ENCODE measurements around the gene MSS51. TPM values are rescaled to one million over a fixed set of nuclear protein-coding genes. Genes with fewer than 3 reads are reported as not detected.

Gene MSS51
- total RNA-seq, 1 donor from 2014 or later = 2.8 TPM

- DNase-seq (ENCODE audit: extremely low spot score, unreplicated experiment) = no peak
- H3K27me3 Mint-ChIP-seq (ENCODE audit: unreplicated experiment) = no peaks in the 10 kb centered on the region
- peaks cover 54% of the 10 kb centered on the region for H3K36me3 Mint-ChIP-seq (ENCODE audit: unreplicated experiment)
- no peaks in the 10 kb centered on the region for H3K9me3 Mint-ChIP-seq (ENCODE audit: unreplicated experiment)
- TF ChIP-seq, protein P1, sequence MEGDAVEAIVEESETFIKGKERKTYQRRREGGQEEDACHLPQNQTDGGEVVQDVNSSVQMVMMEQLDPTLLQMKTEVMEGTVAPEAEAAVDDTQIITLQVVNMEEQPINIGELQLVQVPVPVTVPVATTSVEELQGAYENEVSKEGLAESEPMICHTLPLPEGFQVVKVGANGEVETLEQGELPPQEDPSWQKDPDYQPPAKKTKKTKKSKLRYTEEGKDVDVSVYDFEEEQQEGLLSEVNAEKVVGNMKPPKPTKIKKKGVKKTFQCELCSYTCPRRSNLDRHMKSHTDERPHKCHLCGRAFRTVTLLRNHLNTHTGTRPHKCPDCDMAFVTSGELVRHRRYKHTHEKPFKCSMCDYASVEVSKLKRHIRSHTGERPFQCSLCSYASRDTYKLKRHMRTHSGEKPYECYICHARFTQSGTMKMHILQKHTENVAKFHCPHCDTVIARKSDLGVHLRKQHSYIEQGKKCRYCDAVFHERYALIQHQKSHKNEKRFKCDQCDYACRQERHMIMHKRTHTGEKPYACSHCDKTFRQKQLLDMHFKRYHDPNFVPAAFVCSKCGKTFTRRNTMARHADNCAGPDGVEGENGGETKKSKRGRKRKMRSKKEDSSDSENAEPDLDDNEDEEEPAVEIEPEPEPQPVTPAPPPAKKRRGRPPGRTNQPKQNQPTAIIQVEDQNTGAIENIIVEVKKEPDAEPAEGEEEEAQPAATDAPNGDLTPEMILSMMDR (IDR thresholded peaks at IDR 0.05) = no peak
- peak overlapping the region; percentile 34 for H3K27ac Mint-ChIP-seq (ENCODE audit: unreplicated experiment)
- no peaks in the 10 kb centered on the region for H3K4me1 Mint-ChIP-seq (ENCODE audit: unreplicated experiment)
- no peak overlapping the region for H3K4me3 Mint-ChIP-seq (ENCODE audit: unreplicated experiment)
Measured at GRCh38 chr10:73467206-73467605, 33.8 kb upstream of the MSS51 start.

DNA sequence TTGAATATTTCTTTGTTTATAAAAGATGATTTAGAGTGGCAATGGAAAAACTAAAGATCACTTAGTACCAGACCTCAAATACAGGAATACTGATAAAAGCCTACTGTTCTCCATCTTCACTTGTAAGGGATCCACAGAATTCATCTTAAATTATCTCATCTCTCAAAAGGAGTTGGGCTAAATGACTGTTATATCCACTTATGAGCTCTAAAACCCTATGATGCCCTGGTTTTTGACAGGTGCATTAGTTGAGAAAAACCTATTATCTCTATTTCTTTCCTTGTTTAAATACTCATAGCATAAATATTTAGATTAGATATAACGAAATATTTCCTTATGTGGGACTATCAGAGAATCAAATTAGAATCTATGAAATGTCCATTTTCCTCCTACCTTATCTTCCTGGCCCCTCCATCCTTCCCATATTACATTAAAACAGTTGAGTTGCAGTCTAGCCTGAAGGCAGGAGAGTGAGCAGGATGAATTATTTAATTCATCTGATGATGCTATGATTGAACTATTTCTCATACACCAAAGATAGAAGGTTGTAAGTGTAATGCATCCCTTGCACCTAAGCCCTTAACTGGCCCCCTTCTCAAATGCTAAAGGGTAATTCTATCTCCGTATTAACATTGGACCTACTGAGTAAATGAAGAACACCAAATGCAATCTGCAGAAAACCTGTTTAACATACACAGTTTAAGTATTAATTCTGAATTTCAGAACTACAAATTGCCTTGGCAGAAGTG lies 32.8 kb upstream of the MSS51 start:
- Mint-ChIP-seq H3K27me3 (ENCODE audit: unreplicated experiment) (no peaks in the 10 kb centered on the region), H3K36me3 (ENCODE audit: unreplicated experiment) (peaks cover 47% of the 10 kb centered on the region), H3K27ac (ENCODE audit: unreplicated experiment) (no peak overlapping the region), H3K4me3 (ENCODE audit: unreplicated experiment) (no peak overlapping the region), H3K4me1 (ENCODE audit: unreplicated experiment) (no peaks in the 10 kb centered on the region), H3K9me3 (ENCODE audit: unreplicated experiment) (no peaks in the 10 kb centered on the region)
- TF ChIP-seq, protein P1 (IDR thresholded peaks at IDR 0.05) = no peak
- DNase-seq (ENCODE audit: extremely low spot score, unreplicated experiment) = no peak

- Mint-ChIP-seq H3K27ac (ENCODE audit: unreplicated experiment) (no peak overlapping the region), H3K36me3 (ENCODE audit: unreplicated experiment) (peaks cover 27% of the 10 kb centered on the region), H3K4me3 (ENCODE audit: unreplicated experiment) (no peak overlapping the region), H3K27me3 (ENCODE audit: unreplicated experiment) (no peaks in the 10 kb centered on the region), H3K9me3 (ENCODE audit: unreplicated experiment) (no peaks in the 10 kb centered on the region), H3K4me1 (ENCODE audit: unreplicated experiment) (peaks cover 5% of the 10 kb centered on the region)
- TF ChIP-seq, protein P1 (IDR thresholded peaks at IDR 0.05) = no peak
- no peak for DNase-seq (ENCODE audit: extremely low spot score, unreplicated experiment)
Measured at GRCh38 chr10:73460897-73461296, 27.5 kb upstream of the MSS51 start.

- no peaks in the 10 kb centered on the region for H3K9me3 Mint-ChIP-seq (ENCODE audit: unreplicated experiment)
- H3K4me3 Mint-ChIP-seq (ENCODE audit: unreplicated experiment) = no peak overlapping the region
- DNase-seq (ENCODE audit: extremely low spot score, unreplicated experiment) = no peak
- TF ChIP-seq, protein P1 (IDR thresholded peaks at IDR 0.05) = no peak
- peaks cover 5% of the 10 kb centered on the region for H3K4me1 Mint-ChIP-seq (ENCODE audit: unreplicated experiment)
- peak overlapping the region; percentile 20 for H3K27ac Mint-ChIP-seq (ENCODE audit: unreplicated experiment)
- no peaks in the 10 kb centered on the region for H3K27me3 Mint-ChIP-seq (ENCODE audit: unreplicated experiment)
- H3K36me3 Mint-ChIP-seq (ENCODE audit: unreplicated experiment) = peaks cover 21% of the 10 kb centered on the region
Measured at GRCh38 chr10:73459683-73460314, 26.4 kb upstream of the MSS51 start.

DNA sequence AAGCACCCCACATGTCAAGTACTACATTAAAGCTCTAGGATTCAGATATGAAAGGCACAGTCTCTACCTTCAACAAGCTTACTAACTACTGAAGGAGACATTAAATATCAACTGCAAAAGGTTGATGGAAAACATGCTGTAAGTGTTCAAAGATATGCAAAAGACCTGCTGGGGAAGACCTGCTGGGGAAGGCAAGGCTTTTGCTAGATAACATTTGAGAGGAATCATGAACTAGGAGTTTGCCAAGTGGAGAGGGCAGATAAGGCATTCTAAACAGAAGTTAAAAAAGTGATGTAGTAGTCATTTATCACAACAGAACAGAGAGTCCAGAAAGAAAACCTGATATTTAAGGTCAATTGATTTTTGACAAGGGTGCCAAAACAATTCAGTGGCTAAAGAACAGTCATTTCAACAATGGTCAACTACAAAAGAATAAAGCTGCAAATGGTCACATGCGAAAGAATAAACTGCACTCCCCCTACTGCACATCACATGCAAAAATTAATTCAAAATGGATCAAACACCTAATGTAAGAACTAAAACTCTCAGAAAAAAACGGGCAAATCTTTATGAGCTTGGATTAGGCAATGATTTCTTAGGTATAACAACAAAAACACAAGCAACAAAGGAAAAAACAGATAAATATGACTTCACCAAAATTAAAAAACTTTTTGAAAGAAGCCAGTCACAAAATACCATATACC lies 23.0 kb upstream of the MSS51 start:
- TF ChIP-seq, protein P1 (IDR thresholded peaks at IDR 0.05) = no peak
- Mint-ChIP-seq H3K36me3 (ENCODE audit: unreplicated experiment) (peaks cover 29% of the 10 kb centered on the region), H3K27me3 (ENCODE audit: unreplicated experiment) (no peaks in the 10 kb centered on the region), H3K27ac (ENCODE audit: unreplicated experiment) (no peak overlapping the region), H3K4me3 (ENCODE audit: unreplicated experiment) (no peak overlapping the region), H3K9me3 (ENCODE audit: unreplicated experiment) (no peaks in the 10 kb centered on the region), H3K4me1 (ENCODE audit: unreplicated experiment) (peaks cover 5% of the 10 kb centered on the region)
- DNase-seq (ENCODE audit: extremely low spot score, unreplicated experiment) = no peak
